ENCODE results near the gene PICALM.

DNA sequence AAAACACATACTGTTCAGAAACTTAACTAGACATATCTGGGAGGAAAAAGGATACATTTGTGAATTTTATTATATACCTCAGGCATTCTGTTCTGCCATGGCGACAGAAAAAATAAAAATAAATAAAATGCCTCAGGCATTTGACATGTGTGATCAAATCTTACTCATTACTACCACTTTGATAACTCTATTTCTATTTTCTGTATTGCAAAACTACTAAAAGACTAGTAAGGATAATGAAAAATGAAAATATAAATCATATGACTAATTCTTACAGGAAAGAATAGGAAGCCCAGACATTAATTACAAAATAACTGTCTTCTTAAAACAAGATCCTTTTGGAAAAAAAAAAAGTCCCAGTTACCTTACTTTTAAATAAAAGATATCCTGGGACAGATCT, 5.3 kb downstream of the PICALM start:
- TF ChIP-seq POLR2AphosphoS5 (IDR thresholded peaks at IDR 0.05; ENCODE audit: insufficient read depth, low read depth, low read length) = no peak
- TF ChIP-seq, protein P1, sequence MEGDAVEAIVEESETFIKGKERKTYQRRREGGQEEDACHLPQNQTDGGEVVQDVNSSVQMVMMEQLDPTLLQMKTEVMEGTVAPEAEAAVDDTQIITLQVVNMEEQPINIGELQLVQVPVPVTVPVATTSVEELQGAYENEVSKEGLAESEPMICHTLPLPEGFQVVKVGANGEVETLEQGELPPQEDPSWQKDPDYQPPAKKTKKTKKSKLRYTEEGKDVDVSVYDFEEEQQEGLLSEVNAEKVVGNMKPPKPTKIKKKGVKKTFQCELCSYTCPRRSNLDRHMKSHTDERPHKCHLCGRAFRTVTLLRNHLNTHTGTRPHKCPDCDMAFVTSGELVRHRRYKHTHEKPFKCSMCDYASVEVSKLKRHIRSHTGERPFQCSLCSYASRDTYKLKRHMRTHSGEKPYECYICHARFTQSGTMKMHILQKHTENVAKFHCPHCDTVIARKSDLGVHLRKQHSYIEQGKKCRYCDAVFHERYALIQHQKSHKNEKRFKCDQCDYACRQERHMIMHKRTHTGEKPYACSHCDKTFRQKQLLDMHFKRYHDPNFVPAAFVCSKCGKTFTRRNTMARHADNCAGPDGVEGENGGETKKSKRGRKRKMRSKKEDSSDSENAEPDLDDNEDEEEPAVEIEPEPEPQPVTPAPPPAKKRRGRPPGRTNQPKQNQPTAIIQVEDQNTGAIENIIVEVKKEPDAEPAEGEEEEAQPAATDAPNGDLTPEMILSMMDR (IDR thresholded peaks at IDR 0.05; ENCODE audit: extremely low read depth in 1 of 2, insufficient read depth in 1 of 2, low read depth in 1 of 2, low read length in 2 of 2) = no peak
- no peak for TF ChIP-seq EZH2 (IDR thresholded peaks at IDR 0.05; ENCODE audit: borderline replicate concordance, low read depth, low read length, severe bottlenecking)
- TF ChIP-seq POLR2A (IDR thresholded peaks at IDR 0.05; ENCODE audit: low read depth, low read length) = no peak
- TF ChIP-seq MYC (IDR thresholded peaks at IDR 0.05; ENCODE audit: low read depth, low read length) = no peak
- TF ChIP-seq, protein P2, sequence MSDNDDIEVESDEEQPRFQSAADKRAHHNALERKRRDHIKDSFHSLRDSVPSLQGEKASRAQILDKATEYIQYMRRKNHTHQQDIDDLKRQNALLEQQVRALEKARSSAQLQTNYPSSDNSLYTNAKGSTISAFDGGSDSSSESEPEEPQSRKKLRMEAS (IDR thresholded peaks at IDR 0.05; ENCODE audit: insufficient read depth, insufficient read length) = no peak
- no peak for TF ChIP-seq FOS (IDR thresholded peaks at IDR 0.05; ENCODE audit: borderline replicate concordance, insufficient read depth, low read length)
- no peak for TF ChIP-seq JUN (IDR thresholded peaks at IDR 0.05; ENCODE audit: borderline replicate concordance, insufficient read depth, insufficient read length, low read depth)

All from endothelial cell of umbilical vein (primary cell).